ENCODE measurements around the gene PSMA7.

PSMA7 gene

GRCh38 chr20:62176866-62177265 lies 33.7 kb upstream of the PSMA7 start:
- TF ChIP-seq CTCF (IDR thresholded peaks at IDR 0.05; ENCODE audit: insufficient read depth, low read depth, low read length, missing control alignments), result no peak
- H3K4me3 ChIP-seq (ENCODE audit: low read length), result no peak overlapping the region
- DNase-seq (ENCODE audit: low read depth), result no peak

DNA sequence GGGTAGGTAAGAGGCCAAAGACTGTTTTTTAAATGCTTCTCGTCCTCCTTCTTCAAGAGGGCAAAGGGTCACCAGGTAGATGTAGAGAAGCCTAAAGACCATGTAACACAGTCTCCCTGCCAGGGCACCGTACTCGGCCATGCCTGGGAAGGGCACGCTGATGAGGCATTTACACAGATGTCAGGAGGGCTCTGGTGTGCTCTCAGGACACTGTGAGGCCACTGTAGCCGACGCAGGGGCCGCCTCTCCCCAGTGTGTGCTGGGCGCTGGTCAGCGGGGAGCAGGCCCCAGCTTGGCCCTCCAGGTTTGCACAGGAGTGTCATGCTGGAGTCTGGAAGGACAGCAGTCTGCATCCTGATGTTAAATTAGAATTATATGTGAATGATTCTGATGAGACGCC lies 32.5 kb upstream of the PSMA7 start:
- H3K4me3 ChIP-seq (ENCODE audit: low read length), result no peak overlapping the region
- DNase-seq (ENCODE audit: low read depth), result no peak
- TF ChIP-seq CTCF (IDR thresholded peaks at IDR 0.05; ENCODE audit: insufficient read depth, low read depth, low read length, missing control alignments), result no peak

- DNase-seq (ENCODE audit: low read depth), result no peak
- no peak overlapping the region for H3K4me3 ChIP-seq (ENCODE audit: low read length)
- TF ChIP-seq CTCF (IDR thresholded peaks at IDR 0.05; ENCODE audit: insufficient read depth, low read depth, low read length, missing control alignments), result no peak
Measured at GRCh38 chr20:62174870-62175624, 31.9 kb upstream of the PSMA7 start.

GRCh38 chr20:62174021-62174804 lies 31.0 kb upstream of the PSMA7 start:
- H3K4me3 ChIP-seq (ENCODE audit: low read length), result no peak overlapping the region
- TF ChIP-seq CTCF (IDR thresholded peaks at IDR 0.05; ENCODE audit: insufficient read depth, low read depth, low read length, missing control alignments), result no peak
- DNase-seq (ENCODE audit: low read depth), result no peak

DNA sequence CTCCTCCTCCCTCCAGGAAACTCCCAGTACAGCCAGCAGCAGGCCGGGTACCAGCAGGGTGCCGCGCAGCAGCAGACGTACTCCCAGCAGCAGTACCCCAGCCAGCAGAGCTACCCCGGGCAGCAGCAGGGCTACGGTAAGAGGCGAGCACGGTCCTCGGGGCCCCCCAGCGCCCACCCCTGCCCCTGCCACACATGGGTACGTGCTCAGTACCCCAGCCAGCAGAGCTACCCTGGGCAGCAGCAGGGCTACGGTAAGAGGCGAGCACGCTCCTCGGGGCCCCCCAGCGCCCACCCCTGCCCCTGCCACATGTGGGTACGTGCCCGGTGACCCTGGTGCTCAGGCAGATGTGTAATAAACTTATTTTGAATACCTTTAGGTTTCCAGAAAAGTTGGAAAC lies 29.5 kb upstream of the PSMA7 start:
- no peak for TF ChIP-seq CTCF (IDR thresholded peaks at IDR 0.05; ENCODE audit: insufficient read depth, low read depth, low read length, missing control alignments)
- no peak for DNase-seq (ENCODE audit: low read depth)
- no peak overlapping the region for H3K4me3 ChIP-seq (ENCODE audit: low read length)

DNA sequence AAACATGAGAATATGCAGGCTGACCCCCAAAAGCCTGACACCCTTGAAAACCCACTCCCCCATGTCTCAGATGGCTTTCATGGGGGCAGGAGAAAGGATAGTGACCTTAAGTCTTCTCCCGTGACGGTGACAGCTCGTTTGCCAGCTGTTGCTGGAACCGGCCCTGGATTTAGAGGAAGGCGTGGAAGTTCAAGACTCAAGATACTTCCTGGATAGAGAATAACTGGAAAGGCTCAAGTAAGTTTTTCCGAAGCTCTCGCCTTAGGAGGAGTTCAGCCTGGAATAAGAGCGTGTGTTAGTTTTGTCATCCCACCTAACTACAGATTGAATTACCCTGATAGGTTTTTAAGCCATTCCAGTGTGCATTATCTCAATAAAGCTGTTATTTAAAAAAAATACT lies 28.1 kb upstream of the PSMA7 start:
- no peak overlapping the region for H3K4me3 ChIP-seq (ENCODE audit: low read length)
- DNase-seq (ENCODE audit: low read depth), result no peak
- no peak for TF ChIP-seq CTCF (IDR thresholded peaks at IDR 0.05; ENCODE audit: insufficient read depth, low read depth, low read length, missing control alignments)

Measured in epithelial cell of esophagus (primary cell).